ENCODE measurements around the gene PRPH2. TPM values are rescaled to one million over a fixed set of nuclear protein-coding genes. Genes with fewer than 3 reads are reported as not detected.
"Not testable (repeated sequence)": the region's sequence is repeated elsewhere in the genome, so short reads cannot be mapped to it uniquely, and the experiment has no call there.

PRPH2 gene
- polyA plus RNA-seq, 3 donors = 0.05 TPM; not detected in 2

DNA sequence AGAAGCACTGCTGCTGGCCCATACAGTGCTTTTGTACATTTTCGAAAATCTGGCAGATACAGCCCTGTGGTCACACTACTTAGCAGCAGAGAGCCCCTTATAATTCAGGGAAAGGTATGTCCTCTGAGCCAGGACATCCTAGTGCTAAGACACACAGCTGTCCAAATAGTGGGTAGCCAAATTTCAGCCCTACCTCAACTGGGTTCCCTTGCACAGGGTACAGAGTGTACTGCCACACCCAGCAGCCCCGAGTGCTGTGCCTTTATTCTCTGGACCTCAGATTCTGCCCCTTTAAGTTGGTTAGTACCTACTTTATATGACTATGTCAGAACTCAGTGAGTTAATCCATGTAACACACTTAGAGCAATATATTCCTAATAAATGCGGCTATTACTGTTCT lies 47.6 kb downstream of the PRPH2 start:
- Histone ChIP-seq H3K4me3 (replicated peaks in 1 of 3; ENCODE audit: low read depth in 2 of 3, low read length in 3 of 3) (no peak overlapping the region), H3K9me3 (replicated peaks in 1 of 2; ENCODE audit: control insufficient read depth in 1 of 2, insufficient read depth in 1 of 2, low read length in 2 of 2) (no peaks in the 10 kb centered on the region), H3K9ac (ENCODE audit: insufficient read depth, low read length, poor library complexity, severe bottlenecking) (no peak overlapping the region), H3K4me2 (replicated peaks; ENCODE audit: extremely low read depth, low read length, poor library complexity, severe bottlenecking) (no peak overlapping the region), H4K20me1 (ENCODE audit: insufficient read depth, low read length) (peaks cover 7% of the 10 kb centered on the region), H3K4me1 (ENCODE audit: control insufficient read depth in 1 of 2, insufficient read depth in 2 of 2, low read length in 2 of 2) (no peaks in the 10 kb centered on the region), H3K27me3 (ENCODE audit: control insufficient read depth in 2 of 2, insufficient read depth in 2 of 2, low read length in 2 of 2) (no peaks in the 10 kb centered on the region), H3K36me3 (replicated peaks in 1 of 2; ENCODE audit: control insufficient read depth in 1 of 2, insufficient read depth in 2 of 2, low read length in 2 of 2) (peaks cover 98 to 100% of the 10 kb centered on the region in 2 donors), H3K79me2 (ENCODE audit: insufficient read depth, low read length) (no peaks in the 10 kb centered on the region), H3K27ac (ENCODE audit: low read depth in 1 of 2, low read length in 2 of 2) (no peak overlapping the region), H2AFZ (ENCODE audit: insufficient read depth, low read depth, low read length, poor library complexity, severe bottlenecking) (no peak overlapping the region)
- 100% methylated on average over 2 of the region's 3 CpGs for WGBS (ENCODE audit: insufficient coverage)
- Mint-ChIP-seq H3K27me3 (ENCODE audit: low read depth in 3 of 3) (no peaks in the 10 kb centered on the region), H3K4me1 (no peaks in the 10 kb centered on the region), H3K27ac (no peak overlapping the region), H3K9me3 (no peaks in the 10 kb centered on the region), H3K36me3 (peaks cover 90 to 98% of the 10 kb centered on the region in 2 donors), H3K4me3 (no peak overlapping the region)
- intact Hi-C loops (cut with micrococcal nuclease) = no loop called here
- no peak for DNase-seq
- TF ChIP-seq, protein P1, sequence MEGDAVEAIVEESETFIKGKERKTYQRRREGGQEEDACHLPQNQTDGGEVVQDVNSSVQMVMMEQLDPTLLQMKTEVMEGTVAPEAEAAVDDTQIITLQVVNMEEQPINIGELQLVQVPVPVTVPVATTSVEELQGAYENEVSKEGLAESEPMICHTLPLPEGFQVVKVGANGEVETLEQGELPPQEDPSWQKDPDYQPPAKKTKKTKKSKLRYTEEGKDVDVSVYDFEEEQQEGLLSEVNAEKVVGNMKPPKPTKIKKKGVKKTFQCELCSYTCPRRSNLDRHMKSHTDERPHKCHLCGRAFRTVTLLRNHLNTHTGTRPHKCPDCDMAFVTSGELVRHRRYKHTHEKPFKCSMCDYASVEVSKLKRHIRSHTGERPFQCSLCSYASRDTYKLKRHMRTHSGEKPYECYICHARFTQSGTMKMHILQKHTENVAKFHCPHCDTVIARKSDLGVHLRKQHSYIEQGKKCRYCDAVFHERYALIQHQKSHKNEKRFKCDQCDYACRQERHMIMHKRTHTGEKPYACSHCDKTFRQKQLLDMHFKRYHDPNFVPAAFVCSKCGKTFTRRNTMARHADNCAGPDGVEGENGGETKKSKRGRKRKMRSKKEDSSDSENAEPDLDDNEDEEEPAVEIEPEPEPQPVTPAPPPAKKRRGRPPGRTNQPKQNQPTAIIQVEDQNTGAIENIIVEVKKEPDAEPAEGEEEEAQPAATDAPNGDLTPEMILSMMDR (IDR thresholded peaks at IDR 0.05) = no peak

DNA sequence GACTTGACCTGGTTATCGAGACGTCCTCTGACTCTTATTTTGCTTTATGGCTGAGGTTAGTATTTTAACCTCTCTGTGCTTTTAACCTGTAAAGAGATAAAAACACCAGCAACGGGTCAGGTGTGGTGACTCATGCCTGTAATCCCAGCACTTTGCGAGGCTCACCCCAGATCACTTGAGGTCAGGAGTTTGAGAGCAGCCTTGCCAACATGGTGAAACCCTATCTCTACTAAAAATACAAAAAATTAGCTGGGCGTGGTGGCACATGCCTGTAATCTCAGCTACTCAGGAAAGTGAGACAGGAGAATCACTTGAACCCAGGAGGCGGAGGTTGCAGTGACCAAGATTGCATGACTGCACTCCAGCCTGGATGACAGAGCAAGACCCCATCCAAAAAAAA lies 48.0 kb downstream of the PRPH2 start:
- H3K36me3 ChIP-seq (replicated peaks in 1 of 2; ENCODE audit: control insufficient read depth in 1 of 2, insufficient read depth in 2 of 2, low read length in 2 of 2) = peaks cover 98 to 100% of the 10 kb centered on the region in 2 donors
- DNase-seq; H3K4me2 ChIP-seq (replicated peaks; ENCODE audit: extremely low read depth, low read length, poor library complexity, severe bottlenecking); H3K9me3 Mint-ChIP-seq; H3K27me3 Mint-ChIP-seq (ENCODE audit: low read depth in 3 of 3); H3K4me3 Mint-ChIP-seq; H3K79me2 ChIP-seq (ENCODE audit: insufficient read depth, low read length); H3K27ac ChIP-seq (ENCODE audit: low read depth in 1 of 2, low read length in 2 of 2); H3K4me1 ChIP-seq (ENCODE audit: control insufficient read depth in 1 of 2, insufficient read depth in 2 of 2, low read length in 2 of 2); H3K9me3 ChIP-seq (replicated peaks in 1 of 2; ENCODE audit: control insufficient read depth in 1 of 2, insufficient read depth in 1 of 2, low read length in 2 of 2); H3K4me1 Mint-ChIP-seq; H3K9ac ChIP-seq (ENCODE audit: insufficient read depth, low read length, poor library complexity, severe bottlenecking); H2AFZ ChIP-seq (ENCODE audit: insufficient read depth, low read depth, low read length, poor library complexity, severe bottlenecking); H3K27ac Mint-ChIP-seq; H3K27me3 ChIP-seq (ENCODE audit: control insufficient read depth in 2 of 2, insufficient read depth in 2 of 2, low read length in 2 of 2); H4K20me1 ChIP-seq (ENCODE audit: insufficient read depth, low read length); intact Hi-C loops (cut with micrococcal nuclease); H3K4me3 ChIP-seq (replicated peaks in 1 of 3; ENCODE audit: low read depth in 2 of 3, low read length in 3 of 3): not testable (repeated sequence)
- peaks cover 90 to 98% of the 10 kb centered on the region in 2 donors for H3K36me3 Mint-ChIP-seq
- 100% methylated on average over 2 of the region's 6 CpGs for WGBS (ENCODE audit: insufficient coverage)
